NCI-H2029 (cell line): Measurements from ENCODE around the gene NUDT22.

ENCODE experiments used
- DNase-seq: peaks from one replicate; lab custom pipeline; 2025; lab: John Stamatoyannopoulos, UW

Gene NUDT22

GRCh38 chr11:64227405-64227956, 1.4 kb downstream of the NUDT22 start:
- no peak for DNase-seq

GRCh38 chr11:64229090-64229743, 3.1 kb downstream of the NUDT22 start:
- DNase-seq: no peak

- no peak for DNase-seq
Measured at GRCh38 chr11:64229744-64230170, 3.7 kb downstream of the NUDT22 start.

GRCh38 chr11:64230171-64230984, 4.3 kb downstream of the NUDT22 start, which contains the start of gene DNAJC4:
TSS of gene DNAJC4 (plus strand) at chr11:64230548. CDS start at chr11:64230855, 307 bp downstream.
- DNase-seq: peak; percentile 93

- DNase-seq: no peak
Measured at GRCh38 chr11:64230985-64231365, 4.9 kb downstream of the NUDT22 start.

GRCh38 chr11:64231546-64231945, 5.5 kb downstream of the NUDT22 start:
- no peak for DNase-seq

GRCh38 chr11:64232182-64232966, 6.3 kb downstream of the NUDT22 start:
- DNase-seq: no peak

- DNase-seq: no peak
Measured at GRCh38 chr11:64232967-64233315, 6.9 kb downstream of the NUDT22 start.

GRCh38 chr11:64233913-64234586, 8.0 kb downstream of the NUDT22 start, which contains the start of gene VEGFB:
TSS of gene VEGFB (plus strand) at chr11:64234584. CDS start at chr11:64234834, 250 bp downstream.
- DNase-seq: no peak

- peak; percentile 30 for DNase-seq
Measured at GRCh38 chr11:64234647-64235379, 8.7 kb downstream of the NUDT22 start.

- DNase-seq: peak; percentile 32
Measured at GRCh38 chr11:64235437-64236161, 9.5 kb downstream of the NUDT22 start.

GRCh38 chr11:64237484-64237951, 11.4 kb downstream of the NUDT22 start:
- peak; percentile 98 for DNase-seq

GRCh38 chr11:64238076-64238475, 12.0 kb downstream of the NUDT22 start:
- DNase-seq: peak; percentile 28

GRCh38 chr11:64238999-64239398, 12.9 kb downstream of the NUDT22 start:
- DNase-seq: no peak

GRCh38 chr11:64239662-64240434, 13.8 kb downstream of the NUDT22 start:
- DNase-seq: peak; percentile 82

GRCh38 chr11:64240435-64241240, 14.6 kb downstream of the NUDT22 start, which contains the start of gene FKBP2:
TSS of gene FKBP2 (plus strand) at chr11:64241095. CDS start at chr11:64242388, 1,293 bp downstream.
- peak; percentile 95 for DNase-seq

- DNase-seq: peak; percentile 97
Measured at GRCh38 chr11:64241241-64241490, 15.1 kb downstream of the NUDT22 start.
